Adrenal gland (tissue), 12 donors: Measurements from ENCODE around the gene HELZ. TPM values are rescaled to one million over a fixed set of nuclear protein-coding genes. Genes with fewer than 3 reads are reported as not detected.

Source experiments
- DNase-seq, 7 donors: peaks; one replicate each; pipeline ENCODE4 v3.0.0-alpha.2; 2019 to 2020
- H3K27ac ChIP-seq, 5 donors: fragments of 200-600 bp; sonication (generic) in 4 of 5; 1 replicate in 3 of 5; 2 replicates in 2 of 5; pipeline versions ENCODE4 v1.5.1 to v1.8.0; 2016 to 2020; ENCODE audit warnings: mild to moderate bottlenecking in 1 of 5
- H3K27me3 ChIP-seq: fragments of 200-600 bp; 2 replicates; pipeline ENCODE4 v1.8.0; 2021
- H3K36me3 ChIP-seq, 2 donors: fragments of 200-600 bp; replicated peaks in 1 of 2; 1 replicate in 1 of 2; 2 replicates in 1 of 2; pipeline versions ENCODE4 v1.5.1 to v1.8.0; 2018 to 2022
- H3K4me1 ChIP-seq, 2 donors: fragments of 200-600 bp; replicated peaks in 1 of 2; 1 replicate in 1 of 2; 2 replicates in 1 of 2; pipeline versions ENCODE4 v1.5.1 to v1.8.0; 2018 to 2021
- H3K4me3 ChIP-seq, 4 donors: fragments of 200-600 bp; sonication (generic) in 3 of 4; one replicate each; pipeline ENCODE4 v1.5.1; 2016 to 2018
- H3K9me3 ChIP-seq, 3 donors: fragments of 200-600 bp; sonication (generic) in 1 of 3; replicated peaks in 1 of 3; 1 replicate in 2 of 3; 2 replicates in 1 of 3; pipeline versions ENCODE4 v1.5.1 to v1.8.0; 2016 to 2021
- POLR2A ChIP-seq, 2 donors: fragments of 450-650 bp; IDR thresholded peaks; one replicate each; pipeline ENCODE4 v1.6.1; 2017; ENCODE audit warnings: antibody characterized with exemption in 2 of 2, mild to moderate bottlenecking in 2 of 2, moderate library complexity in 1 of 2
- WGBS, 4 donors: extraction: QIAGEN DNeasy Blood & Tissue Kit in 2 of 4; methylation state at CpG; one replicate each; pipeline versions ENCODE4 v1.1.5 to v1.1.7; 2013 to 2017; 5-methylcytosine and 5-hydroxymethylcytosine counted together
- intact Hi-C, 2 donors: fragments of 100-400 bp; cut with DNase I; formaldehyde crosslinking; loops; one replicate each; pipeline versions ENCODE4 v1.14.1 to v1.15.0; 2022 to 2023
- polyA plus RNA-seq, 3 donors: library from polyadenylated mRNA; stranded (reverse); fragments of 200-250 nt in 2 of 3; fragments of 350-450 nt in 1 of 3; fragmentation: Illumina TruSeq in 1 of 3; extraction: RNeasy Lipid Tissue Mini Kit (QIAGEN cat#74804) in 1 of 3; gene quantifications; one replicate each; pipeline ENCODE4 v1.2.3, GENCODE V29; 2013 to 2014
- total RNA-seq, 9 donors: library from RNA; depleted of rRNA in 4 of 9; stranded (reverse); fragments of >200 nt in 4 of 9; fragments of 120-200 nt in 1 of 9; fragmentation: NEBNext Ultra II Directional in 1 of 9; extraction: Animal tissue kit (Norgen Biotek cat#: 25700) in 1 of 9; gene quantifications; one replicate each; pipeline versions ENCODE4 v1.1.0 to v1.2.4, GENCODE V29; 2013 to 2023
- TF ChIP-seq, protein P1 (sequence below), 6 experiments: fragments of 450-650 bp in 4 of 6; fragments of 200-600 bp in 2 of 6; sonication (generic) in 1 of 6; IDR thresholded peaks; 1 replicate in 5 of 6; 2 replicates in 1 of 6; pipeline versions ENCODE4 v1.5.1 to v1.8.0; 2016 to 2021; ENCODE audit warnings: antibody characterized with exemption in 6 of 6, mild to moderate bottlenecking in 2 of 6, moderate library complexity in 1 of 6
- donor health status: healthy with polysubstance abuse.
- donor health status: Bipolar disorder and iron deficiency.
- donor health status: DM: yes; HTN: yes; CAD: no.
- donor health status: DM: no; HTN: no; CAD: no.
- donor health status: DM: no; HTN: no; CAD: no.
- donor health status: DM: yes; HTN: yes; CAD: no.

Gene HELZ
- total and polyA plus RNA-seq, 12 donors: 3.1 to 88.0 (median 47.9) TPM

DNA sequence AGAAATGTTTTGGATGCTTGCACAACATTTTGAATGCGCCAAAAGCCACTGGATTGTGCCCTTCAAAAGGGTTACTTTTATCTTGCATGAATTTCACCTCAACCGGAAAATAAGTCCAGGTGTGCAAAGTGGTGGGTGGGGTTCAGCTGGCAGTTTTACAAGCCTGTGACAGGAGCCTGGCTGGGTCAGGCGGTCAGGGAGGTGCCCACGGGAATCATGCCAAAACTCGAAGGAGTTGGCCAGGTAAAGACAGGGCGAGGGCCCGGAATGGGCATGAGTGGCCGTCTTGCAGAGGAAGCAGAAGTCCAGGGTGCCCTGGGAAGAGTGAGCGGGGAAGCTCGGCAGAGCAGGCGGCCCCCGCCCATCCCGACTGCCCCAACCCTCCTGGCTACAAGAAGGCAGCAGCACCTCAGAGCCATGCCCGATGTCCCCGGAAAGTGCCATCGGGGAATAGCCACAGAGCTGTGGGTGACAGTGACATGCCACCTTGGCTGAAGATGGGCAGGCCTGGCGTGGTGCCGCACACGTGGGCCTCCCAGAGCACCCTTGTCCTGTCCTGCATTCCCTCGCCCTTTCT is 219.7 kb downstream of the HELZ start:
- intact Hi-C loops: no loop called here
- no peaks in the 10 kb centered on the region for H3K9me3 ChIP-seq
- DNase-seq: no peak
- no peaks in the 10 kb centered on the region for H3K36me3 ChIP-seq
- TF ChIP-seq, protein P1, sequence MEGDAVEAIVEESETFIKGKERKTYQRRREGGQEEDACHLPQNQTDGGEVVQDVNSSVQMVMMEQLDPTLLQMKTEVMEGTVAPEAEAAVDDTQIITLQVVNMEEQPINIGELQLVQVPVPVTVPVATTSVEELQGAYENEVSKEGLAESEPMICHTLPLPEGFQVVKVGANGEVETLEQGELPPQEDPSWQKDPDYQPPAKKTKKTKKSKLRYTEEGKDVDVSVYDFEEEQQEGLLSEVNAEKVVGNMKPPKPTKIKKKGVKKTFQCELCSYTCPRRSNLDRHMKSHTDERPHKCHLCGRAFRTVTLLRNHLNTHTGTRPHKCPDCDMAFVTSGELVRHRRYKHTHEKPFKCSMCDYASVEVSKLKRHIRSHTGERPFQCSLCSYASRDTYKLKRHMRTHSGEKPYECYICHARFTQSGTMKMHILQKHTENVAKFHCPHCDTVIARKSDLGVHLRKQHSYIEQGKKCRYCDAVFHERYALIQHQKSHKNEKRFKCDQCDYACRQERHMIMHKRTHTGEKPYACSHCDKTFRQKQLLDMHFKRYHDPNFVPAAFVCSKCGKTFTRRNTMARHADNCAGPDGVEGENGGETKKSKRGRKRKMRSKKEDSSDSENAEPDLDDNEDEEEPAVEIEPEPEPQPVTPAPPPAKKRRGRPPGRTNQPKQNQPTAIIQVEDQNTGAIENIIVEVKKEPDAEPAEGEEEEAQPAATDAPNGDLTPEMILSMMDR (IDR thresholded peaks at IDR 0.05): no peak
- no peak for TF ChIP-seq POLR2A (IDR thresholded peaks at IDR 0.05)
- H3K27me3 ChIP-seq: no peaks in the 10 kb centered on the region
- H3K4me1 ChIP-seq: no peaks in the 10 kb centered on the region
- WGBS, 4 donors: 88 to 91% (median 89%) methylated on average over 15 to 20 of the region's 20 CpGs
- H3K4me3 ChIP-seq: no peak overlapping the region
- no peak overlapping the region for H3K27ac ChIP-seq

DNA sequence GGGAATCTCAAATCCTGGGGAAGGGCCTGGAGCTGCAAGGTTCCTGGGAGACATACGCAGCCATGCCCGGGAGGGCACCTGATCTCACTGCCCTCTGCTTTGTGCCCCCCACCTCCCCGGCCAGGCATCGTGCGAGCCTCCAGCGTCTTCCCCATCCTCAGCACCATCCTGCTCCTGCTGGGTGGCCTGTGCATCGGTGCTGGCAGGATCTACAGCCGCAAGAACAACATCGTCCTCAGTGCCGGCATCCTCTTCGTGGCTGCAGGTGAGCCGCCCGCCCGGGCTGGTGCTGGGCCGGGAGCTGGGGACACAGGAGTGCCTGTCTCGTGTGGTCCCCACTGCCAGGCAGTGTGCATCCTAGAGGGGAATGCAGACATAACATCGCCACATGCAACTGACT is 220.3 kb downstream of the HELZ start:
- WGBS, 4 donors: 88 to 93% (median 92%) methylated on average over 10 to 17 of the region's 17 CpGs

DNA sequence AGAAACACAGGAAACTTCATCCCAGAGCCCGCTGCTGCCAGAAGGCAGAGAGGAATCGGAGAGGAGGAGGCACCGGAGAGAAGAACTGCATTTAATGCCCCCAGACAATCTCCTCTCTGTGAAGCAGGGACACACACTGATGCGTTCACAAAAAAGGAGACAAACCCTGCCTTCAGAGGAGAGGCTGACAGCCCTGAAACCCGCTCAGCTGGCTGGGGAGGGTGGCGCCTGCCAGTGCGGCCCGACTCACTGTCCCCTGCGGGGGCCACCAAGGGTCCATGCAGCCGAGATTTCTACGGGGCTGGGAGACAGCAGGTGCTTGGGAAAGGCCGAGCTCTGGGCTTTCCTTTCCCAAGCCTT is 222.6 kb downstream of the HELZ start:
- Histone ChIP-seq H3K4me1 (no peaks in the 10 kb centered on the region), H3K9me3 (no peaks in the 10 kb centered on the region), H3K36me3 (no peaks in the 10 kb centered on the region), H3K27ac (no peak overlapping the region), H3K4me3 (no peak overlapping the region), H3K27me3 (no peaks in the 10 kb centered on the region)
- WGBS, 4 donors: 89 to 96% (median 93%) methylated on average over 6 to 12 of the region's 12 CpGs
- TF ChIP-seq, protein P1 (IDR thresholded peaks at IDR 0.05): no peak
- TF ChIP-seq POLR2A (IDR thresholded peaks at IDR 0.05): no peak
- no peak for DNase-seq
- intact Hi-C loops: no loop called here

More for the DNA sequence above, 220.3 kb downstream of the HELZ start:
- DNase-seq: no peak
- Histone ChIP-seq H3K4me3 (no peak overlapping the region), H3K36me3 (no peaks in the 10 kb centered on the region), H3K4me1 (no peaks in the 10 kb centered on the region), H3K27ac (no peak overlapping the region), H3K9me3 (no peaks in the 10 kb centered on the region), H3K27me3 (no peaks in the 10 kb centered on the region)
- intact Hi-C loops: no loop called here
- TF ChIP-seq, protein P1 (IDR thresholded peaks at IDR 0.05): no peak
- no peak for TF ChIP-seq POLR2A (IDR thresholded peaks at IDR 0.05)

DNA sequence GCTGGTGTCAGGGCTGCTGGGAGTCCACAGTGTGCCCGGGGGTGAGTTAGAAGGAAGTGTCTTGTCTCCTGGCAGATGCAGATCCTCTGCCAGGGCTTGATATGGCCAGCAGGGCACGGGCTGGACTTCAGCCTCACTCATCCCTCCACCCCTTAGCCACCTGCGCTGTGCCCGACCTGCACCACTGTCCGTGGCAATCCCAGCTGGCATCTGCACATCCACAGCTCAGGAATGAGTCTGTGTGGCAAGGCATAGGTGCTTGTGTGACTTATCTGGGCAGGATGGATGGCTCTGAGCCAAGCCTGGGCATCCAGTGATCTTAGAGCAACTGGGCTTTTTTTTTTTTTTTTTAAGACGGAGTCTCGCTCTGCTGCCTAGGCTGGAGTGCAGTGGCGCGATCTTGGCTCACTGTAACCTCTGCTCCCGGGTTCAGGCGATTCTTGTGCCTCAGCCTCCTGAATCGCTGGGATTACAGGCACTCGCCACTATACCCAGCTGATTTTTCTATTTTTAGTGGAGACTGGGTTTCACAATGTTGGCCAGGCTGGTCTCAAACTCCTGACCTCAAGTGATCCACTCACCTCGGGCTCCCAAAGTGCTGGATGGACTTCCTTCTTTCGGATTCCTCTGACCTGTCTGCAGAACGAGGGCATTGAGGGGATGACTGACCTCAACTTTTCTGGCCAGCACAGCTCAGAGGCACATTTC is 223.1 kb downstream of the HELZ start:
- WGBS, 4 donors: 83 to 88% (median 85%) methylated on average over 11 to 16 of the region's 16 CpGs
- Histone ChIP-seq H3K4me1 (no peaks in the 10 kb centered on the region), H3K27ac (no peak overlapping the region), H3K4me3 (no peak overlapping the region), H3K9me3 (no peaks in the 10 kb centered on the region), H3K27me3 (no peaks in the 10 kb centered on the region), H3K36me3 (no peaks in the 10 kb centered on the region)
- no peak for DNase-seq
- intact Hi-C loops: no loop called here
- TF ChIP-seq POLR2A (IDR thresholded peaks at IDR 0.05): no peak
- TF ChIP-seq, protein P1 (IDR thresholded peaks at IDR 0.05): no peak
